ENCODE results near the gene TNKS2.
"Not testable (repeated sequence)": the region's sequence is repeated elsewhere in the genome, so short reads cannot be mapped to it uniquely, and the experiment has no call there.

The TNKS2 gene

GRCh38 chr10:91797048-91797690, 1.1 kb upstream of the TNKS2 start:
- no peak for DNase-seq

GRCh38 chr10:91798649-91799611, 704 bp downstream of the TNKS2 start:
- peak; percentile 84 for DNase-seq

GRCh38 chr10:91799612-91799975, 1.4 kb downstream of the TNKS2 start:
- no peak for DNase-seq

- DNase-seq, result no peak
Observed at GRCh38 chr10:91800182-91800581, 2.0 kb downstream of the TNKS2 start.

- no peak for DNase-seq
Observed at GRCh38 chr10:91800756-91801155, 2.5 kb downstream of the TNKS2 start.

- DNase-seq, result no peak
Observed at GRCh38 chr10:91803386-91804125, 5.3 kb downstream of the TNKS2 start.

- no peak for DNase-seq
Observed at GRCh38 chr10:91804126-91804510, 5.9 kb downstream of the TNKS2 start.

GRCh38 chr10:91805110-91805838, 7.0 kb downstream of the TNKS2 start:
- no peak for DNase-seq

GRCh38 chr10:91807264-91807663, 9.0 kb downstream of the TNKS2 start:
- DNase-seq, result not testable (repeated sequence)

- DNase-seq, result no peak
Observed at GRCh38 chr10:91813251-91813650, 15.0 kb downstream of the TNKS2 start.

- DNase-seq, result no peak
Observed at GRCh38 chr10:91816981-91817380, 18.8 kb downstream of the TNKS2 start.

- no peak for DNase-seq
Observed at GRCh38 chr10:91820144-91820543, 21.9 kb downstream of the TNKS2 start.

GRCh38 chr10:91824076-91824475, 25.9 kb downstream of the TNKS2 start:
- no peak for DNase-seq

- no peak for DNase-seq
Observed at GRCh38 chr10:91829268-91829667, 31.0 kb downstream of the TNKS2 start.

- DNase-seq, result no peak
Observed at GRCh38 chr10:91838199-91838598, 40.0 kb downstream of the TNKS2 start.

GRCh38 chr10:91843083-91843482, 44.9 kb downstream of the TNKS2 start:
- no peak for DNase-seq

GRCh38 chr10:91856637-91857036, 58.4 kb downstream of the TNKS2 start:
- DNase-seq, result no peak

GRCh38 chr10:91860885-91861284, 62.7 kb downstream of the TNKS2 start:
- DNase-seq, result no peak

- DNase-seq, result no peak
Observed at GRCh38 chr10:91864099-91864498, 65.9 kb downstream of the TNKS2 start.

GRCh38 chr10:91864744-91865143, 66.5 kb downstream of the TNKS2 start:
- DNase-seq, result no peak

GRCh38 chr10:91865562-91866081, 67.4 kb downstream of the TNKS2 start:
- no peak for DNase-seq

- DNase-seq, result no peak
Observed at GRCh38 chr10:91875156-91875555, 76.9 kb downstream of the TNKS2 start.

GRCh38 chr10:91875779-91876178, 77.6 kb downstream of the TNKS2 start:
- DNase-seq, result no peak
